KMS-11 (cell line): ENCODE results near the gene PCDHGC3.

Source experiments
- H2AFZ ChIP-seq: fragments of 200-600 bp; sonication (generic); 2 replicates; pipeline ENCODE4 v1.6.1; 2016; ENCODE audit warnings: antibody characterized with exemption, mixed run types, low read depth
- H3K27ac ChIP-seq: fragments of 200-600 bp; sonication (generic); 2 replicates; pipeline ENCODE4 v1.6.1; 2016; ENCODE audit warnings: mild to moderate bottlenecking, mixed run types
- H3K27me3 ChIP-seq: fragments of 200-600 bp; sonication (generic); 2 replicates; pipeline ENCODE4 v1.6.1; 2017; ENCODE audit warnings: mild to moderate bottlenecking, low read depth, mixed run types, moderate library complexity; ENCODE audit not compliant: insufficient read depth
- H3K36me3 ChIP-seq: fragments of 200-600 bp; sonication (generic); 2 replicates; pipeline ENCODE4 v1.6.1; 2017; ENCODE audit warnings: mild to moderate bottlenecking, mixed run types; ENCODE audit not compliant: insufficient read depth
- H3K4me1 ChIP-seq: fragments of 200-600 bp; sonication (generic); 2 replicates; pipeline ENCODE4 v1.6.1; 2016; ENCODE audit warnings: mild to moderate bottlenecking, low read depth, mixed run types; ENCODE audit not compliant: poor library complexity, severe bottlenecking
- H3K4me2 ChIP-seq: fragments of 200-600 bp; sonication (generic); 2 replicates; pipeline ENCODE4 v1.7.0; 2016; ENCODE audit warnings: mild to moderate bottlenecking, mixed run types
- H3K4me3 ChIP-seq: fragments of 200-600 bp; sonication (generic); IDR thresholded peaks from 2 replicates; pipeline ENCODE4 v1.6.1; 2017; ENCODE audit warnings: low read depth, low read length, mixed read lengths; ENCODE audit not compliant: insufficient read depth
- H3K79me2 ChIP-seq: fragments of 200-600 bp; sonication (generic); 2 replicates; pipeline ENCODE4 v1.6.1; 2016; ENCODE audit warnings: low read depth, mixed run types; ENCODE audit not compliant: insufficient read depth
- H3K9ac ChIP-seq: fragments of 200-600 bp; sonication (generic); 2 replicates; pipeline ENCODE4 v1.6.1; 2016; ENCODE audit warnings: mild to moderate bottlenecking, mixed run types
- H4K20me1 ChIP-seq: fragments of 200-600 bp; sonication (generic); 2 replicates; pipeline ENCODE4 v1.6.1; 2016; ENCODE audit warnings: mild to moderate bottlenecking, mixed run types; ENCODE audit not compliant: insufficient read depth
- TF ChIP-seq, protein P1 (sequence below): fragments of 200-600 bp; sonication (generic); conservative IDR thresholded peaks from 2 replicates; pipeline ENCODE4 v1.6.1; 2017; ENCODE audit warnings: low read depth, mild to moderate bottlenecking, antibody characterized with exemption, low read length, moderate library complexity, mixed read lengths

PCDHGC3 gene

GRCh38 chr5:141434006-141434405, 41.8 kb upstream of the PCDHGC3 start:
- H3K9ac ChIP-seq: no peak overlapping the region

GRCh38 chr5:141437221-141437620, 38.5 kb upstream of the PCDHGC3 start:
- H2AFZ ChIP-seq: no peak overlapping the region
- H3K36me3 ChIP-seq: no peaks in the 10 kb centered on the region
- no peak overlapping the region for H3K27ac ChIP-seq
- no peaks in the 10 kb centered on the region for H3K4me1 ChIP-seq
- H4K20me1 ChIP-seq: no peaks in the 10 kb centered on the region
- H3K4me2 ChIP-seq: no peak overlapping the region
- TF ChIP-seq, protein P1, sequence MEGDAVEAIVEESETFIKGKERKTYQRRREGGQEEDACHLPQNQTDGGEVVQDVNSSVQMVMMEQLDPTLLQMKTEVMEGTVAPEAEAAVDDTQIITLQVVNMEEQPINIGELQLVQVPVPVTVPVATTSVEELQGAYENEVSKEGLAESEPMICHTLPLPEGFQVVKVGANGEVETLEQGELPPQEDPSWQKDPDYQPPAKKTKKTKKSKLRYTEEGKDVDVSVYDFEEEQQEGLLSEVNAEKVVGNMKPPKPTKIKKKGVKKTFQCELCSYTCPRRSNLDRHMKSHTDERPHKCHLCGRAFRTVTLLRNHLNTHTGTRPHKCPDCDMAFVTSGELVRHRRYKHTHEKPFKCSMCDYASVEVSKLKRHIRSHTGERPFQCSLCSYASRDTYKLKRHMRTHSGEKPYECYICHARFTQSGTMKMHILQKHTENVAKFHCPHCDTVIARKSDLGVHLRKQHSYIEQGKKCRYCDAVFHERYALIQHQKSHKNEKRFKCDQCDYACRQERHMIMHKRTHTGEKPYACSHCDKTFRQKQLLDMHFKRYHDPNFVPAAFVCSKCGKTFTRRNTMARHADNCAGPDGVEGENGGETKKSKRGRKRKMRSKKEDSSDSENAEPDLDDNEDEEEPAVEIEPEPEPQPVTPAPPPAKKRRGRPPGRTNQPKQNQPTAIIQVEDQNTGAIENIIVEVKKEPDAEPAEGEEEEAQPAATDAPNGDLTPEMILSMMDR: no peak
- no peaks in the 10 kb centered on the region for H3K27me3 ChIP-seq
- no peaks in the 10 kb centered on the region for H3K79me2 ChIP-seq
- H3K4me3 ChIP-seq: no peak overlapping the region
- no peak overlapping the region for H3K9ac ChIP-seq

More at GRCh38 chr5:141434006-141434405, 41.8 kb upstream of the PCDHGC3 start:
- H3K4me3 ChIP-seq: no peak overlapping the region
- no peaks in the 10 kb centered on the region for H3K36me3 ChIP-seq
- no peak overlapping the region for H3K27ac ChIP-seq
- no peaks in the 10 kb centered on the region for H3K4me1 ChIP-seq
- no peaks in the 10 kb centered on the region for H3K27me3 ChIP-seq
- H3K4me2 ChIP-seq: no peak overlapping the region
- no peaks in the 10 kb centered on the region for H4K20me1 ChIP-seq
- H2AFZ ChIP-seq: no peak overlapping the region
- TF ChIP-seq, protein P1: no peak
- no peaks in the 10 kb centered on the region for H3K79me2 ChIP-seq

GRCh38 chr5:141439411-141440141, 36.2 kb upstream of the PCDHGC3 start:
- H3K4me3 ChIP-seq: no peak overlapping the region
- H3K9ac ChIP-seq: no peak overlapping the region
- H3K4me1 ChIP-seq: no peaks in the 10 kb centered on the region
- no peak overlapping the region for H3K27ac ChIP-seq
- TF ChIP-seq, protein P1: no peak
- no peaks in the 10 kb centered on the region for H3K27me3 ChIP-seq
- no peak overlapping the region for H3K4me2 ChIP-seq
- H3K36me3 ChIP-seq: no peaks in the 10 kb centered on the region
- no peaks in the 10 kb centered on the region for H3K79me2 ChIP-seq
- H4K20me1 ChIP-seq: no peaks in the 10 kb centered on the region
- H2AFZ ChIP-seq: no peak overlapping the region

GRCh38 chr5:141440341-141440740, 35.4 kb upstream of the PCDHGC3 start:
- TF ChIP-seq, protein P1: no peak
- Histone ChIP-seq H3K27me3 (no peaks in the 10 kb centered on the region), H3K4me2 (no peak overlapping the region), H3K4me3 (no peak overlapping the region), H2AFZ (no peak overlapping the region), H3K36me3 (no peaks in the 10 kb centered on the region), H3K9ac (no peak overlapping the region), H3K27ac (no peak overlapping the region), H4K20me1 (no peaks in the 10 kb centered on the region), H3K79me2 (no peaks in the 10 kb centered on the region), H3K4me1 (no peaks in the 10 kb centered on the region)
